Measurements from ENCODE around the gene C1D. TPM values are rescaled to one million over a fixed set of nuclear protein-coding genes. Genes with fewer than 3 reads are reported as not detected.

Gene C1D
- total RNA-seq, 4 donors from 2014 or later = 25.0 to 36.8 (median 33.7) TPM

DNA sequence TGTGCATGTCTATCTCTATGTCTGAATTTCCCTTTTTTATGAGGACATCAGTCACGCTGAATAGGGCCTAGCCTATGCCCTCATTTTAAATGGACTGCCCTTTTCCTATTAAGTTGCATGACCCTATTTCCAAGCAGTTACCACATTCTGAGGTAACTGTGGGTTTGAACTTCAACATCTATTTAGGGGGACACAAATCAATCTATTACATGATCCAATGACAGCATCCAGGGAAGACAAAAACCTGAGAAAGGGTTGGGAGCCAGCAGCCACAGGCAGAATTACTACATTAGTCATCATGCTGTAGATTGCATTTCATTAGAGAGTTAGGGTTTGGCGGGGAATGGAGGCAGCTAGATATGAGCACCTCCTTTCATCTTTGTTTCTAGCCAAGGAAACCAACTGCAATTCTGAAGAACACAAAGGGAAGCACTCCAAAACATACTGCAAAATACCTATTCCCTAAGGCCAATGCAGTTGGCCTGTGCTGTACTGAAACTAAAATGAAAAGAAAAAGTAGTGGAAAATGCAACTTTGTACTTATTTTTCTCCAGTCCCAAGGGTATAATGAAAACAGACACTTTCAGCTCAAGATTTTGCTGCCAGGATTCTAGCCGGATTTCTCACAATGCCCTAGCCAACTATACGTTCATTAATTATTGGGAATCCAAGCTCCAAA lies 40.4 kb upstream of the C1D start:
- TF ChIP-seq CTCF (IDR thresholded peaks at IDR 0.05) = no peak

DNA sequence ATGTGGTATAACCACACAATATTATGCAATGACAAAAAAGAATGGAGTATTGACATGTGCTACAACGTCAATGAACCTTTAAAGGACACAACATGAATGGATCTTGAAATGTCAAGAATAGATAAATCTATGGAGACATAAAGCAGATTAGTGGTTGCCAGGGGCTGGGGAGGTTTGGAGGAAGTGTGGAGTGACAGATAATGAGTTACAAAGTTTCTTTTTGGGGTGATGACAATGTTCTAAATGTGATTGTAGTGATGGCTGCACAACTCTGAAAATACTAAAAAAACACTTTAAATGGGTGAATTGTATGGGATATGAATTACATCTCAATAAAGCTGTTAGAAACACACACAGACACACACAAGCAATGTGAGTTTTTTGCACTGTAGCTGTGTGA lies 37.4 kb upstream of the C1D start:
- no peak for ATAC-seq (ENCODE audit: low FRiP score)
- no peak for DNase-seq (ENCODE audit: low spot score)
- no peak for TF ChIP-seq CTCF (IDR thresholded peaks at IDR 0.05)

More for the DNA sequence above, 40.4 kb upstream of the C1D start:
- ATAC-seq (ENCODE audit: low FRiP score) = no peak
- DNase-seq (ENCODE audit: low spot score) = no peak

DNA sequence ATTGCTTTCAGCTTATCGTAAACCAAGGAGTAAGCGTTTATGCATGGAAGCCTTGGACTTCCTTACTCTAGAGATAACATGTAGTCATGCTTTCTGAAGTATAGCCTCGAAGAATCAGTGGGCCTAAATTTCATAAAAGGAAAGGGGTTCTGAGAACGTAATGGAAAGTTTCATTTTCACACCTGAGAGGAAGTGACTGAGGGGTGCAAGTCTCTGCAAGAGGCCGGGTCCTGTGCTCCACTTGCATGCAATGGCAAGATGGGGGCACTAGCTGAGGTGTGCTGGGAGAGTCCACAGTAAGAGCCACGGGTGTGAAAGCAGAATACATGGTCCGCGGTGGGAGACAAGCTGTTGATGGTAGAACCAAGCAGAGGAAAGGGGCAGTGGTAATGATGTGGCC lies 36.5 kb upstream of the C1D start:
- no peak for DNase-seq (ENCODE audit: low spot score)
- no peak for TF ChIP-seq CTCF (IDR thresholded peaks at IDR 0.05)
- no peak for ATAC-seq (ENCODE audit: low FRiP score)

GRCh38 chr2:68098291-68098797 lies 35.5 kb upstream of the C1D start:
- TF ChIP-seq CTCF (IDR thresholded peaks at IDR 0.05) = no peak
- no peak for DNase-seq (ENCODE audit: low spot score)
- ATAC-seq (ENCODE audit: low FRiP score) = no peak

GRCh38 chr2:68094111-68094510 lies 31.3 kb upstream of the C1D start:
- ATAC-seq (ENCODE audit: low FRiP score) (no peak), DNase-seq (ENCODE audit: low spot score) (no peak)
- no peak for TF ChIP-seq CTCF (IDR thresholded peaks at IDR 0.05)

- DNase-seq (ENCODE audit: low spot score) (no peak), ATAC-seq (ENCODE audit: low FRiP score) (no peak)
- no peak for TF ChIP-seq CTCF (IDR thresholded peaks at IDR 0.05)
Observed at GRCh38 chr2:68093634-68094033, 30.8 kb upstream of the C1D start.

DNA sequence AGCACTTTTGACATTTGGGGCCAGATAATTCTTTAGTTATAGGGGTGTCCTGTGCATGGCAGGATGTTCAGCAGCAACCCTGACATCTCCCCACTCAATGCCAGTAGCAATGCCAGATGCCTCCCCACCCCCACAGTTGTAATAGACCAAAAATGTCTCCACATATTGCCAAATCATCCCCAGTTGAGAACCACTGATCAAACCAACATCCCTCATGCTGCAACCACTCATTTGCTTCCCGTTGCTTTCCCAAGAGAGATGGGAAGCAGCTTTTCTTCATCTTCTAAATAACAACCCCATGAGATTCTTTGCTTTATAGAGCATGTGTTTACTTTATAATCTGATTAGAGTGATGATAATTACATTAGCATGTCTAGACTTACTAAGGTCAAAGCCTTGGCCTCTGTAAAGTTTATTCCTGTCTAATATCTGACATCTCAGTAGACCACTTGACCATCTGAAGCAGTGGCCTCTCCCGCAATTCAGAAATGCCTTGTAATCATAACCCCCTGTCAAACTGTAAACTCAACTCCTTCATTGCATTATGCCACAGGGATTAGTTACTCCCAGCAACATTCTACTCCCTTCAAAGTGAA lies 28.7 kb upstream of the C1D start:
- DNase-seq (ENCODE audit: low spot score) (no peak), ATAC-seq (ENCODE audit: low FRiP score) (no peak)
- no peak for TF ChIP-seq CTCF (IDR thresholded peaks at IDR 0.05)

All from omental fat pad (tissue), 4 donors.